Skeletal muscle satellite cell (primary cell): ENCODE measurements around the gene PTPN14.
"Not testable (repeated sequence)": the region's sequence is repeated elsewhere in the genome, so short reads cannot be mapped to it uniquely, and the experiment has no call there.

Experiments used
- H3K27me3 ChIP-seq: 2 replicates; pipeline ENCODE4 v1.7.0; 2013; ENCODE audit warnings: low read length; ENCODE audit not compliant: control insufficient read depth, insufficient read depth
- H3K36me3 ChIP-seq: 2 replicates; pipeline ENCODE4 v1.7.0; 2013; ENCODE audit warnings: mild to moderate bottlenecking, control low read depth, low read length; ENCODE audit not compliant: insufficient read depth
- H3K4me1 ChIP-seq: 2 replicates; pipeline ENCODE4 v1.7.0; 2013; ENCODE audit warnings: low read length; ENCODE audit not compliant: control insufficient read depth, insufficient read depth
- H3K4me2 ChIP-seq: 2 replicates; pipeline ENCODE4 v1.7.0; 2013; ENCODE audit warnings: mild to moderate bottlenecking, low read length
- H3K4me3 ChIP-seq: 2 replicates; pipeline ENCODE4 v1.7.0; 2013; ENCODE audit warnings: low read length
- H3K9ac ChIP-seq: 2 replicates; pipeline ENCODE4 v1.7.0; 2013; ENCODE audit warnings: mild to moderate bottlenecking, low read depth, low read length, moderate library complexity
- H3K9me3 ChIP-seq: replicated peaks from 2 replicates; pipeline ENCODE4 v1.7.0; 2013; ENCODE audit warnings: mild to moderate bottlenecking, control low read depth, low read length

Gene PTPN14

GRCh38 chr1:214515544-214516433, 35.6 kb downstream of the PTPN14 start:
- Histone ChIP-seq H3K4me1 (peaks cover 58% of the 10 kb centered on the region), H3K4me3 (no peak overlapping the region), H3K36me3 (no peaks in the 10 kb centered on the region)

GRCh38 chr1:214514819-214515383, 36.5 kb downstream of the PTPN14 start:
- Histone ChIP-seq H3K4me3 (no peak overlapping the region), H3K4me2 (peak overlapping the region; percentile 54), H3K9ac (no peak overlapping the region), H3K27me3 (no peaks in the 10 kb centered on the region), H3K4me1 (peaks cover 58% of the 10 kb centered on the region), H3K36me3 (peaks cover 5% of the 10 kb centered on the region), H3K9me3 (peaks cover 3% of the 10 kb centered on the region)

More at GRCh38 chr1:214515544-214516433, 35.6 kb downstream of the PTPN14 start:
- Histone ChIP-seq H3K9me3 (no peaks in the 10 kb centered on the region), H3K9ac (no peak overlapping the region), H3K27me3 (no peaks in the 10 kb centered on the region), H3K4me2 (no peak overlapping the region)

GRCh38 chr1:214514032-214514818, 37.2 kb downstream of the PTPN14 start:
- peaks cover 5% of the 10 kb centered on the region for H3K36me3 ChIP-seq
- peak overlapping the region; percentile 54 for H3K4me2 ChIP-seq
- H3K4me3 ChIP-seq: no peak overlapping the region
- peaks cover 3% of the 10 kb centered on the region for H3K9me3 ChIP-seq
- H3K9ac ChIP-seq: no peak overlapping the region
- H3K4me1 ChIP-seq: peaks cover 55% of the 10 kb centered on the region
- no peaks in the 10 kb centered on the region for H3K27me3 ChIP-seq

GRCh38 chr1:214513394-214513793, 38.0 kb downstream of the PTPN14 start:
- H3K4me1 ChIP-seq: peaks cover 46% of the 10 kb centered on the region
- no peak overlapping the region for H3K4me2 ChIP-seq
- H3K4me3 ChIP-seq: no peak overlapping the region
- peaks cover 5% of the 10 kb centered on the region for H3K36me3 ChIP-seq
- no peaks in the 10 kb centered on the region for H3K27me3 ChIP-seq
- H3K9ac ChIP-seq: no peak overlapping the region
- H3K9me3 ChIP-seq: peaks cover 3% of the 10 kb centered on the region

GRCh38 chr1:214511639-214511998, 39.8 kb downstream of the PTPN14 start:
- Histone ChIP-seq H3K27me3 (no peaks in the 10 kb centered on the region), H3K36me3 (peaks cover 5% of the 10 kb centered on the region), H3K4me1 (peaks cover 31% of the 10 kb centered on the region), H3K4me3 (no peak overlapping the region), H3K9ac (no peak overlapping the region), H3K4me2 (no peak overlapping the region), H3K9me3 (peaks cover 3% of the 10 kb centered on the region)

- Histone ChIP-seq H3K27me3 (no peaks in the 10 kb centered on the region), H3K4me1 (peaks cover 28% of the 10 kb centered on the region), H3K9ac (no peak overlapping the region), H3K9me3 (peaks cover 3% of the 10 kb centered on the region), H3K4me3 (no peak overlapping the region), H3K4me2 (no peak overlapping the region), H3K36me3 (peaks cover 5% of the 10 kb centered on the region)
Measured at GRCh38 chr1:214510914-214511638, 40.3 kb downstream of the PTPN14 start.

- no peak overlapping the region for H3K9ac ChIP-seq
- H3K9me3 ChIP-seq: peaks cover 3% of the 10 kb centered on the region
- H3K4me1 ChIP-seq: peaks cover 22% of the 10 kb centered on the region
- H3K4me3 ChIP-seq: no peak overlapping the region
- H3K36me3 ChIP-seq: peaks cover 5% of the 10 kb centered on the region
- no peak overlapping the region for H3K4me2 ChIP-seq
- no peaks in the 10 kb centered on the region for H3K27me3 ChIP-seq
Measured at GRCh38 chr1:214510477-214510876, 40.9 kb downstream of the PTPN14 start.

GRCh38 chr1:214509622-214510021, 41.8 kb downstream of the PTPN14 start:
- not testable (repeated sequence) for H3K36me3 ChIP-seq, H3K27me3 ChIP-seq, H3K9ac ChIP-seq, H3K4me2 ChIP-seq, H3K9me3 ChIP-seq, H3K4me3 ChIP-seq
- H3K4me1 ChIP-seq: peaks cover 14% of the 10 kb centered on the region

- Histone ChIP-seq H3K9me3 (peaks cover 3% of the 10 kb centered on the region), H3K4me1 (peaks cover 5% of the 10 kb centered on the region), H3K4me3 (no peak overlapping the region), H3K36me3 (peaks cover 9% of the 10 kb centered on the region), H3K27me3 (no peaks in the 10 kb centered on the region), H3K4me2 (no peak overlapping the region), H3K9ac (no peak overlapping the region)
Measured at GRCh38 chr1:214506972-214507431, 44.4 kb downstream of the PTPN14 start.

GRCh38 chr1:214505134-214505533, 46.3 kb downstream of the PTPN14 start:
- Histone ChIP-seq H3K36me3 (peaks cover 11% of the 10 kb centered on the region), H3K4me1 (peaks cover 5% of the 10 kb centered on the region), H3K9me3 (peaks cover 2% of the 10 kb centered on the region), H3K4me3 (no peak overlapping the region), H3K4me2 (no peak overlapping the region), H3K27me3 (no peaks in the 10 kb centered on the region), H3K9ac (no peak overlapping the region)

GRCh38 chr1:214504330-214504729, 47.1 kb downstream of the PTPN14 start:
- H3K4me1 ChIP-seq: peaks cover 5% of the 10 kb centered on the region
- H3K4me3 ChIP-seq: no peak overlapping the region
- H3K4me2 ChIP-seq: no peak overlapping the region
- no peaks in the 10 kb centered on the region for H3K9me3 ChIP-seq
- no peak overlapping the region for H3K9ac ChIP-seq
- H3K27me3 ChIP-seq: no peaks in the 10 kb centered on the region
- H3K36me3 ChIP-seq: peaks cover 9% of the 10 kb centered on the region
